GM18505 (cell line): ENCODE results near the gene TRMT13.
A peak's percentile ranks its signal among the peaks of the same experiment; 100 is the strongest.

ENCODE experiments used
- ATAC-seq: cut with Tn5 transposase; IDR thresholded peaks from one replicate; pipeline ENCODE4 v1.9.1; 2021; ENCODE audit not compliant: unreplicated experiment
- POLR2A ChIP-seq: IDR thresholded peaks from 4 replicates; pipeline ENCODE4 v1.6.1; 2011; ENCODE audit warnings: borderline replicate concordance; ENCODE audit not compliant: insufficient read depth, insufficient read length; ENCODE audit errors: extremely low read depth

Gene TRMT13

DNA sequence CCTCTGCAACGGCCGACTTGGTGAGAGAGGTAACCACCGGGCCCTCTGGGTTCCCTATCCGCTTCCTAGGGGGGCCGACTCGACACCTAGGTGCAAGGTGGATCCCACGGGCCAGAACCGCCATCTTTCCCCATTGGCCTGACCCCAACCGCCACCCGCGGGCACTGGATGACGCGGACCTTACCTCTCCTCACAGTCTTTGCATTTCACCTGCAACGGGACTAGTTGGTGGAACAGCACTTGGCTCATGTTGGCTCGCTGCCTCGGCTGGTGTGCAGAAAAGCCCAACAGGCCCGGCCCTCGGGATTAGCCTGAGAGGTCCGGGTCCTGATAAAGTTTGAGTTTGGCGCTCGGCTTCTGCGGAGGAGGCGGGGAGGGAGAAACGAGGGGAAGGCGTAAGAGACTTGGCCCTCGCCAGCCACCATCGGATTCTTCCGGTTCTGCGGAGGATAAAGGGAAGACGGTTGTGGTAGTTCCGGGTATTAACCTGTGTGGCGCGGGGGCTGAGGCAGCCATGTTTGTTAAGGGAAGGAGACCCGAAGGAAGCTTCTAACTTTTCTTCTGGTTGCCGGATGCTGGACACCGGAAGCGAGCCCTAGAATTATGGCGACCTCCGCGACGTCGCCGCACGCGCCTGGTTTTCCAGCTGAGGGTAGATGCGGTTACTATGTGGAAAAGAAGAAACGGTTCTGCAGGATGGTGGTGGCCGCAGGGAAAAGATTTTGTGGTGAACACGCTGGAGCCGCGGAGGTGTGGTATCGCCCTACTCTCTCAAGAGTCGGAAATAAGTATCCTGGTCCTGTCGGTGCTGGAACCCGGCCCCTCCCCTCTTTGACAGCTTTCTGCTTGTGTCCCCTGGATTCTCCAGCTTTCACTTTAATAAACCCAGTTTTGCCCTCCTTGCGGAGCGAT lies at the start of gene TRMT13, which contains the start of gene SASS6:
TSS of gene TRMT13 (plus strand) at position 598 of the 912 bp plus-strand sequence. CDS start at position 604, 6 bp downstream.
TSS of gene SASS6 (minus strand) at position 365 of the 912 bp plus-strand sequence. CDS start at position 249, 116 bp downstream.
- ATAC-seq = peak; percentile 87
- TF ChIP-seq POLR2A = peak; percentile 66

GRCh38 chr1:100087396-100087795 lies 45.6 kb upstream of the TRMT13 start:
- ATAC-seq = no peak
- no peak for TF ChIP-seq POLR2A

DNA sequence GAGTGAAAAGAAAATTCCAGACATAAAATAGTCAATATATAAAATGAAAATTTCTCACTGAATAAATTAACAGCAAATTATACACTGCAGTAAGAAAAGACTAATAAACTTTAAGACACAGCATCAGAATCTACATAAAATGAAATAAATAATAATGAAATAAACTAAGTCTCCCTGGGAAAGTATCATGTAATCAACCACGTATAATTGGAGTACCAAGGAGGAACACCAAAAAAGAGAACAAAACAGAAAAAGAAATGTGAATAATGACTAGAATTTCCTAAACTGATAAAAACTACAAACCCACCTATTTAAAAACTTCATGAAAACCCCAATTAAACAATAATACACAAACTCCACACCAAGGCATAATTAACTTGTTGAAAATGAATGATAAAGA lies 43.9 kb upstream of the TRMT13 start:
- no peak for TF ChIP-seq POLR2A

DNA sequence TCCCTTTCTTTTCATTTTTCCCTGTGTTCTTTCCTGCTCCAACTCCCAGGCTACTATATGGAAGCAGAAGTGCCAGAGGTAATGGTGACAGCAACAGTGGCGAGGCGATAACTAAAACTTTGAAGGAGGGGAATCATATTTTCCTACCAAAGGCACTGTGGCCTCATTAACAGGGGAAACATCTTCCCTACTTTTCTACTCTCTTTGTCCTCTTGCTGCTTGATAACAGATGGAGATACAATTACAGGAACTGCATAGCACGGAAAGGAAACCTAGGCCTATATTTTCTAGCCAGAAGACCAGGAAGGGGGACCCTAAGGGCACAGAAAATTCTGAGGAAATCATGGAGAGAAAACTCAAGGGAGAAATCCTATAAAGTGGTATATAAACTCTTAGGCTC lies 42.5 kb upstream of the TRMT13 start:
- TF ChIP-seq POLR2A = no peak
- ATAC-seq = no peak

More for the DNA sequence above, 43.9 kb upstream of the TRMT13 start:
- ATAC-seq = no peak

DNA sequence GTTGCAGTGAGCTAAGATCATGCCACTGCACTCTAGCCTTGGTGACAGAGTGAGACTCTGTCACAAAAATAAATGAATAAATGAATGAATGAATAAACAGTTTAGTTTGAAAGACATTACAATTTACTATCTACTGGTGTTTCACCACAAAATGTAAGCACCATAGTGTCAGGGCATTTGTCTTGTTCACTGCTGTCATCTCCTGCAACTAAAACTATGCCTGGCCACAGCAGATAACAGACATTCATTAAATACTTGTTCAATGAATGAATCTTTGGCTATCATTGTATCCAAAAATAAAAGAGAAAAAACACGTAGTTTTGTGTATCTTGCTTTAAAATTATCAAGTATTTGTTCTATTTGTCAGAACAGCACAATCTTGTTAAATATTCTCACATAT lies 32.8 kb upstream of the TRMT13 start:
- no peak for TF ChIP-seq POLR2A
- no peak for ATAC-seq

DNA sequence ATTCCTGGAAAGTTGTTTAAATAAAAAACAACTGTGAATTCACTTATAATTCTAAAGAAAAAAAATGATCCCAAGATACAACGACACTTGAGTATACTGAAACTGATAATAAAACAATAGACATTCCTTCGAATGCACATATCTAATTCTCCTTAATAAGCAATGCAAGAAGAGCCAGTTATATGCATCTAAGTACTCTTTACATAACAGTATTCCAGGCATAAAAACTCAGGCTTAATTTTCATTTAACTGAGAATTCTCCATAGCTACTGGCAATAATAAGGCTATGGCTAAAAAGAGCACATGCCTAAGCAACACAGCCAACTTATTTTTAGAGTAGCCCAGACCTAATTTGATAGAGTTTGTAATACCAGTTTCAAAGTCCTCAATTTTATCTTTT lies 31.4 kb upstream of the TRMT13 start:
- no peak for TF ChIP-seq POLR2A
- ATAC-seq = no peak

DNA sequence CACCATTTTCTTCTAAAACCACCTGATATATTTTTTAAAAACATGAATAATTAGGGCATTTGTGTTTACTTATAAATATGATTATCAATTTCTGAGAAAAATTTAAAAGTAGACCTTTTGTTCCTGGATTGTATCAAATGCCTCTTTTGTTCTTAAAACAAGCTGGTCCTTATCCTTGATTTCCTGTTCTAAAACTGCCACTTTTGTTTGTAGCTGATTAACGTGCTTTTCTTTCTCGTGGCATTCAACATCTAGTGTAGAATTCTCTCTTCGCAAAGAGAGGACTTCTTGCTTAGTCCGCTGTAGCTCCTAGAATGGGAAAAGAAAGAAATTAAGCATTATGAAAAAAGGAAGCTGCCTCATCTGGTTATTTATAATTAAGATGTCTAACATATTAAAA lies 25.3 kb upstream of the TRMT13 start:
- TF ChIP-seq POLR2A = no peak
- no peak for ATAC-seq

DNA sequence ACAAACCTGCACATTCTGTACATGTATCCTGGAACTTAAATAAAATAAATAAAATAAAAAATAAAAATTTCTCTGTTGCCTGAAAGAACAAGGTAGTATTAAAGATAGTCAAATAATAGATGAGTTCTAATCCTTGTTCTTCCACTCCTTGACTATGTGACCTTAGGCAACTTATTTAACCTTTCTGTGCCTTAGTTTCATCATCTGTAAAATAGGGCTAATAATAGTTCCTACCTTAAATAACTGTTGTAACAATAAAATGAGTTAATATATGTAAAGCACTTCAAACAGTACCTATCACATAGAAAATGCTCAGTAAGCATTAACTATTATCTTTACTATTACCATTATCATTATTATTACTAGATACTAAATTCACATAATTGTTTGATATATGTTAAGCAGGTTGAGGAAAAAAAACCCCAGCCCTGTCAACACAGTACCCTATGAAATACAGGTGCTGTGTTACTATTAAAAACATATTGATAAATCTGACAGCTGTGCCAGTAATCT lies 23.4 kb upstream of the TRMT13 start:
- TF ChIP-seq POLR2A = no peak
- ATAC-seq = no peak

- ATAC-seq = no peak
- no peak for TF ChIP-seq POLR2A
Measured at GRCh38 chr1:100115524-100115923, 17.4 kb upstream of the TRMT13 start.

GRCh38 chr1:100122177-100122576 lies 10.8 kb upstream of the TRMT13 start:
- no peak for TF ChIP-seq POLR2A

DNA sequence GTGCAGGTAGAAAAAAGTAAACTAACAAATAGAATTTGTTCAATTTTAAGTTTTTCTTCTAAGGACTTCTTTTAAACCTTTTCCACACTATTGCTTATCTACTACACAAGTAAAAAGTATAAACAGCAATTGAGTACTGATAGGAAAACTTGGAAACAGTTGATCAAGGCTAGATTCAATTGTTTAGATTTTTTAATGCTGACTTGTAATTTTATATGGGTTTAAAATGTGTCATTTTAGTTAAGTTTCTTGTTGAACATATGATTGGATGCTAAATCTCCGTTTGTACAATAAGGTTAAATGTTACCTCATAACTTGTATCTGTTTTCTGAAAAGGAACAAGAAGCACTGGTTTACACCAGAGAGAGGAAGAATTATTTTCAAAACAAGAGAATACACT lies 5.7 kb upstream of the TRMT13 start:
- TF ChIP-seq POLR2A = no peak
- no peak for ATAC-seq

More at GRCh38 chr1:100122177-100122576, 10.8 kb upstream of the TRMT13 start:
- ATAC-seq = no peak

DNA sequence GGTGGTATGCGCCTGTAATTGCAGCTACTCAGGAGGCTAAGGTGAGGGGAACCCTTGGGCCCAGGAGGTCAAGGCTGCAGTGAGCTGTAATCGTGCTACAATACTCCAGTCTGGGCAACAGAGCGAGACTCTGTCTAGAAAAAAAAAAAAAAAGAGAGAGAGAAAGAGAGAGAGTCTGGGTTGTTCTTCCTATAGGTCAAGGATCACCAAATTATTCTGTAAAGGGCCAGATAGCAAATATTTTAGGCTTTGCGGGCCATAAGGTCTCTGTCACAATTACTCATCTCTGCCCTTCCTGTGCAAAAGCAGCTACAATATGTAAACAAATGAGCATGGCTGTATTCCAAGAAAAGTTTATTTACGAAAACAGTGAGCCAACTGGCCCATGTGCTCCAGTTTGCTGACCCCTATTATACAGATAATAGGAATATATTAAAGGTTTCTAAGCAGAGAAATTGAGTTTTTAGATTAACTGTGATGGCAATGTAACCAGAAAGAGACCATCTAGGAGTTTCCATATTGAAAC lies 2.3 kb upstream of the TRMT13 start:
- TF ChIP-seq POLR2A = no peak
- ATAC-seq = no peak

DNA sequence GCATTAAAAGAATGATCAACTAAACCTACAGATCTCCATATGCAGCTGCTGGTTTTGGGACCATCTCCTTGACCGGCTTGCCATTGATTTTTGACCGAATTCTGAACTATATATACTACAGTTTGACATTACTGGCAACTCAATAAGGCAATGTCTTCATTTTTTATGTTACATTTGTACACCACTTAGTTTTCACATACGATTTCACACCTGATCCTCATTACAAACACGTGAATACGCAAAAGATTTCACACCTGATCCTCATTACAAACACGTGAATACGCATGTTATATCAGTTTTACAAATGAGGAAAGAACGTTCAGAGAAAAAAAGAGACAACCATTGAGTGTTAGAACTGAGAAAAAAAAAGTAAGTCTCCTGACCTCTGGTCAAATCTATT lies 1.3 kb upstream of the TRMT13 start:
- ATAC-seq = no peak
- no peak for TF ChIP-seq POLR2A

- TF ChIP-seq POLR2A = no peak
Measured at GRCh38 chr1:100134872-100135271, 1.9 kb downstream of the TRMT13 start.

More at GRCh38 chr1:100134872-100135271, 1.9 kb downstream of the TRMT13 start:
- no peak for ATAC-seq
